Superior temporal gyrus (tissue), 1 donor: ENCODE measurements around the gene OR10D3.
"Not testable (repeated sequence)": the region's sequence is repeated elsewhere in the genome, so short reads cannot be mapped to it uniquely, and the experiment has no call there.

Source experiments
- DNase-seq: peaks from one replicate; pipeline ENCODE4 v3.0.0-alpha.2; 2016; ENCODE audit errors: extremely low spot score

The OR10D3 gene, protein sequence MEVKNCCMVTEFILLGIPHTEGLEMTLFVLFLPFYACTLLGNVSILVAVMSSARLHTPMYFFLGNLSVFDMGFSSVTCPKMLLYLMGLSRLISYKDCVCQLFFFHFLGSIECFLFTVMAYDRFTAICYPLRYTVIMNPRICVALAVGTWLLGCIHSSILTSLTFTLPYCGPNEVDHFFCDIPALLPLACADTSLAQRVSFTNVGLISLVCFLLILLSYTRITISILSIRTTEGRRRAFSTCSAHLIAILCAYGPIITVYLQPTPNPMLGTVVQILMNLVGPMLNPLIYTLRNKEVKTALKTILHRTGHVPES

DNA sequence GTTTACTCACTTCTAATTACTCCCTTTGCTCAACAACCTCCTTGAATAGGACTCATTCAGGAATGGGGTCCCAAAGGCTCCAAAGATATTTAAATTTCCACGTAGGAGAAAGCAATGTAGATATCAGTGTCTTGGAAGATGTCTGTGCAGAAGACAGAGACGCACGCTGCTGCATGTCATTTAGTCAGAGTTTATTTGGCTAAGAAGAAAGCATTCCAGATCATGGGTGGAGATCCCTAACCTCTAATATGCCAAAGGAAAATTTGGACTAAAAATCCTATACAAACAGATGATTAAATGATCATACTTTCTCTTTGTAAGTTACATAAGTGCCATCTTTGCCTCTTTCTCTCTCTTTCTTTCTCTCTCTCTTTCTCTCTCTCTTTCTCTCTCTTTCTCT lies at the start of gene OR10D3:
Gene OR10D3 (plus strand): TSS at position 278 of the 400 bp plus-strand sequence. CDS start 1,925 bp downstream, outside the sequence.
- DNase-seq = no peak

DNA sequence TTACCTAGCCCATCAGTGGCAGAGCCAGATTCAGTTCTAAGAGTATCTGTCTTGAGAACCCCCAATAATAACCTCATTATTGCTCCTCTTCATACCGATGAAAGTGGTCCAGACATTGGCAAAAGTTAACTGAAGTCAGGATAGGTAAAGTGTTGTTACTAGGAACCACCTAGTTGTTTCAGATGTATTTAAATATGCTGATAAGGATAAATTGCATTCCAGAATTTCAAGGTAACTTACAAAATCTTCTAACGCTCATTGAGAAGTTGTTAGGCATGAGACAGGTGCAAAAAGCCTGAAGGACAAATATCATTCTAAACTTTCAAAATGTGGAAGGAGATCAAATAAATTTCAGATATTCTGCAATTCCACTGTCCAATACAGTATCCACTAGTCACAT lies 40.1 kb upstream of the OR10D3 start:
- DNase-seq = no peak

DNA sequence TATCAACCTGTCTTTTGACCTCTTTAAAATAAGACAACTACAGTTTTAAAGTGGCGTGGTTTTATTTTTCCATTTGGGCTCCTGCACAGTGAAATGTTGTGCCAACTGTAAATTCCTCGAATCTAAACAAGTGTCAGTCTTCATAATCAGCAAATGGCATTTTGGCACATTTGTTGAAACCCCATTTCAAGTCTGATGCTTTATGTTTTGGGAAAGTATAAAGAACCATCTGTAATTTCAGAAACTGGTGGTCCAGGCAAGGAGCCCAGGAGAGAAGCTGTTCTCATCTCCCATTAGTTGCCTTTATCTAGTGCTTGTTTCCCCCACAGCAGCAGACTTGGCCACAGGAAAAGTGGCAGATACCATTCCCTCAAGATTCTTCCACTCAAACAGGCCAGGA lies 35.2 kb upstream of the OR10D3 start:
- no peak for DNase-seq

DNA sequence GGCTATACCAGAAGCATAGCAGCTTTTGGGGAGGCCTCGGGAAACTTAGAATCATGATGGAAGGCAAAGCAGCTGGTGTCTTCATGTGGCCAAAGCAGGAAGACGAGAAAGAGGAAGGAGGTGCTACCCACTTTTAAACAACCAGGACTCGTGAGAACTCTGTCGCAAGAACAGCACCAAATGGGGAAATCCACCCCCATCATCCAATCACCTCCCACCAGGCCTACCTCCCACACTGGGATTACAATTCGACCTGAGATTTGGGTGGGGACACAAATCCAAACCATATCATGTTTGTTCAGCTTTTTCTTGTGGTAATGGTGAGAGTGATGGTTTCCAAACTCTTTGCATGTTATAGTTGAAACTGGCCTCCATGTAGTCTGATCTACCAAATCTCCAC lies 32.5 kb upstream of the OR10D3 start:
- no peak for DNase-seq

DNA sequence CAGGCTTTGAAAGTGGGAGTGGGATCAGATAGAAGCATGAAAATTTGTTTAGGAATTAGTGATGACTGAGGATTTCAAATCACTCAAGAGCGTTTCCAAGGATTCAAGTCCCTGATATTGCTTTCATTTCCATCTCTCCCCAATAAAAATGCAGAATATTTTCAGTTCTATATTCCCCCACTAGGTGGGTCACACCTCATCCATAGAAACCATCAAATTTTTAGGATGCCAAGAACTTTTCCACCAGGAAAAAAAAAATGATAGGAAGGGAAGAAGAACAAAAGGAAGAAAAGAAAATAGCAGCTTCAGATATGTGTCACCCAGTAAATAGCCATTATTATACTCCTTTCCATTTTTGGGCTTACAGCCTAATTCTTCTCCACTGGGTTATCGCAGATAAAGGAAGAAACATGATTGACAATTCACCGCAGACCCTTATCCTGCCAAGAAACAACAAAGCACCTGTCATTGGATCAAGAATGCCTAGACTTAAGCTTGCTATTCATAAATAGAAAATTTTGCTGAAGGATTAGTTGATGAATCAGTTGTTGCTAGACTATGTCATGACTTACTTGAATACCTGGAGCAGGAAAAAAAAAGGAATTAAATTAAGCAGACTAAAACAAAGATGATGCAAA lies 30.3 kb upstream of the OR10D3 start:
- DNase-seq = no peak

DNA sequence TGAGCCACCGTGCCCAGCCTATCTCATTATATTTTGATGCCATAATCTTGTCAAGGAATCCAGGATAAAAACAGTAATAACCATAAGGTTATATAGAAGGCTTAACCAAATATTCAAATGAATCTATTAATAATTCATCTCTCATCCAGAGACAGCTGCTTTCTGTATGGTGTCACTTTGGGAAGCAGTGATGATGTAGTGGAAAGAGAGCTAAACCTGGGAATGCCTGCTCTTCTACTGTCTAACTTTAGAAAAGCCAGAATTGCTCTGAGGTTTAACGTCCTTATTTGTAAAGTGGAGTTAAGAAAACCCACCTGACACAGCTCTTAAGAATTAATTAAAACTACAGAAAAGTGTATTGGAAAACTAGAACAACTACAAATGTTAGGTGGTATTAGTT lies 29.3 kb upstream of the OR10D3 start:
- no peak for DNase-seq

DNA sequence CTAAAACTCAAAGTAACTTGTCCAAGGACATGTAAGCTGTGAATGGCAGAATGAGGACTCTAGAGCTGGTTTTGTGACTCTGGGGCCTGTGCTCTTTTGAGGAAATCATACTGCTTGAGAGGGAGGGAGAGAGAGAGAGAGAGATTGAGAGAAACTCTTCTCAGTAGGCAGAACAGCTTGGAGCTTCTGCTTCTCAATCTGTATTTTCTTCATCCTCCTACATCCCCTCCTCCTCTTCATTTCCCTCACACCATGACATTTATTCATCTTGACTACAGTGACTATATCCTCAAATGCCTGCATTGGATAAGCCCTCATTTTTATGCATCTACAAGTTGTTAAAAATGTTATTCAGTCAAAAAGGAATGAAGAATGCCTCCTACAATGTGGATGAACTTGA lies 23.7 kb upstream of the OR10D3 start:
- no peak for DNase-seq

DNA sequence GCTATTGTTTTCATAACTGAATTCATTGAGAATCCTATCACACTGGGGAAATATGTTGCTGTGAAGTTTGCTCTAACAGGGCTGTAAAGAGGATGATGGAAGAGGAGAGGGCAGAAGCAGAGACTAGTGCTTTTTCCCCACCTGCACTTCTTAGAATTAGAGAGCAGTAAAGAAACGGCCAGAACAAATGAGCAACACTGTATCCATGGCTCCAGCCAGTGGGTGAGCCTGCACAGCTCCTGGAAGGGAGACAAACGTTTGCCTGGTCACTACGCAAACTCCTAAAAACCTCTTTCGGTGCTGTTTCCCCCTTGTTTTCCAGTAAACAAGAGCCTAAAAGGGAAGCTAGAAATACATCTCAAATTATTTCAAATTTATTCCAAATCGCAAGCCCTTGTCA lies 22.2 kb upstream of the OR10D3 start:
- DNase-seq = no peak

DNA sequence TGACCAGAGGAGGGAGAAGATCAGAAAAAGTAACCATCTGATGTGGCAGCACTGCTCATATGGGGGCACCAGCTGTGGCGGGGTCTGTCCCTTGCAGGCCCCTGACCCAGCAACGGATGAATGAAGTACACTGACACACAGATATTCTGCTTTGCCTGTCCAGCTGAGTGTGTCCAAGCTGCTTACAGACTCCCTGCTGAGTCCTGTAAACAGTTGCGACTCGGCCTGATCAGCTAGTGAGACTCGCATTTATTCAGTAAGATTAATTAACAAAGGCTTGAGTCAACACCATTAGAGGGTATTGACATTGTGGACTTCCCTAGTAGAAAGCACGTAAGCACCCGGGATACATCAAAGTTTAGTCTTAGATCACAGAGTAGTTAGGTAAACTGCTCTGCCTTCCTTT lies 15.3 kb upstream of the OR10D3 start:
- DNase-seq = no peak

DNA sequence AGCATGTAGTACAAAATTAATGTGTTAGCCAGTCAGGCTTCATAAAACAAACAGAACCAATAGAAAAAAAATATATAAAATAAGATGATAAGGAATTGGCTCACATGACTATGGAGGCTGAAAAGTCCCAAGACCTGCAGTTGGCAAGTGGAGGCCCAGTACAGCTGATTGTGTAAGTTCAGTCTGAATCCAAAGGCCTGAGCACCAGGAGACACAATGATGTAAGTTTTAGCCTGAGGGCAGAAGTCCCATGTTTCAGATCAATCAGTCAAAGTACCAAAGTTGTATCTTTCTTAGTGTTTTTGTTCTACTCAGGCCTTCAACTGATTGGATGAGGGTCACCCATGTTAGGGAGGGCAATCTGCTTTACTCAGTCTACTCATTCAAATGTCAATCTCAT lies 14.3 kb upstream of the OR10D3 start:
- no peak for DNase-seq

DNA sequence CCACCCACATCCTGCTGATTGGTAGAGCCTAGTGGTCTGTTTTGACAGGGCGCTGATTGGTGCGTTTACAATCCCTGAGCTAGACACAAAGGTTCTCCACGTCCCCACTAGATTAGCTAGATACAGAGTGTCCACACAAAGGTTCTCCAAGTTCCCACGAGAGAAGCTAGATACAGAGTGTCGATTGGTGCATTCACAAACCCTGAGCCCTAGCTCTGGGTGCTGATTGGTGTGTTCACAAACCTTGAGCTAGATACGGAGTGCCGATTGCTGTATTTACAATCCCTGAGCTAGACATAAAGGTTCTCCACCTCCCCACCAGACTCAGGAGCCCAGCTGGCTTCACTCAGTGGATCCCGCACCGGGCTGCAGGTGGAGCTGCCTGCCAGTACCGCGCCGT lies 12.8 kb upstream of the OR10D3 start:
- not testable (repeated sequence) for DNase-seq

DNA sequence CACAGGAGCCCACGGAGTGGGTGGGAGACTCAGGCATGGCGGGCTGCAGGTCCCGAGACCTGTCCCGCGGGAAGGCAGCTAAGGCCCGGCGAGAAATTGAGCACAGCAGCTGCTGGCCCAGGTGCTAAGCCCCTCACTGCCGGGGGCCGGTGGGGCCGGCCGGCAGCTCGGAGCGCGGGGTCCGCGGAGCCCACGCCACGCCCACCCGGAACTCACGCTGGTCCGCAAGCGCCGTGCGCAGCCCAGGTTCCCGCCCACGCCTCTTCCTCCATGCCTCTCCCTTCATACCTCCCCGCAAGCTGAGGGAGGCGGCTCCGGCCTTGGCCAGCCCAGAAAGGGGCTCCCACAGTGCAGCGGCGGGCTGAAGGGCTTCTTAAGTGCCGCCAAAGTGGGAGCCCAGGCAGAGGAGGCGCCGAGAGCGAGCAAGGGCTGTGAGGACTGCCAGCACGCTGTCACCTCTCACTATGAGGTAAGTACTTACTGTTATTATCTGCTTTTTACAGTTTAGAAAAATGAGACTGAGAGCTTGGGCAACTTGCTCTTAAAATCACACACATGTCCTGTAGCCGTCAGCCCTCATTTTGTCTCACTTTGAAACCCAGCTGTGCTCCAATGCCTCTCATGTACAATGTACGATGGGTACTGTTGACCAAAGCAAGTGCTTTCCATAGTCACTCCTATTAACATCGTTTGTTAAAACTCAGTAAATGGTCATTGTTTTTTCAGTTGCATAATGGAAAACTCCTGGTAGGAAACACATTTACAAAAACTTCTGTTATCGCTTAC lies 12.2 kb upstream of the OR10D3 start:
- DNase-seq = no peak

DNA sequence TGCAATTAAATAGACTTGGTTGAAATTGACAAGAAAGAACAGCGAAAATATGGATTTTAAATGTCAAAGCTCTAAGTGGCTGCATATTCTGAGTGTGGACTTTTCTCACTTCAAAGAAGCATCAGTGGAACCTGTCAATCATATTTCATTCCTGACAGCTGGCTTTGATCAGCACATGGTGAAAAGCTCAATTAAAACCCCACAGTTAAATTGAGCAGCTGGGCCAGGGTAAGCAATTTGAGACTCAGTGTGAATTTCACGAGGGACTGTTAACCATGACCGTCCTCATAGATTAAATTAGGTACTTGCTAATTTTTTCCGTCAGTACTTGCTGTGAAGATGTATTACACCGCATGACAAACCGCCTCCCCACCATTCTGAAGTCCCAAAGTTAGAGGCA lies 11.0 kb upstream of the OR10D3 start:
- no peak for DNase-seq

DNA sequence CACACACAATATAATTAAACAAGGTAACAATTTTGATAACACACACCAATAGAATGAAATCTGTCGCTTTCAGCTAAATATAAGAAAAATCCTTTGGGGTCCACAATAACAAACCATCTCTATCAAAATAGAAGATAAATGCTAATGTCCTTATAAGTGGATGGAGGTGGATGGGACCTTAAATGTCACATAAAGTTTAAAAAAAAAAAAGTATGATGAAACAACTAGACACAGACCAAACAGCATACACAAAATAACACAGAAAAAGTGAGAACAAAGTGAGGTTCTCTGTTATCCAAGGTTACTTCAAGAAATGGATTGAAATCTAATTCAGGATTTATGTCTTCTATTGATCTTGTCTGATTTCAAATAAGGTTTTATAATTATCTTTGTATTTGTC lies 10.5 kb upstream of the OR10D3 start:
- no peak for DNase-seq

DNA sequence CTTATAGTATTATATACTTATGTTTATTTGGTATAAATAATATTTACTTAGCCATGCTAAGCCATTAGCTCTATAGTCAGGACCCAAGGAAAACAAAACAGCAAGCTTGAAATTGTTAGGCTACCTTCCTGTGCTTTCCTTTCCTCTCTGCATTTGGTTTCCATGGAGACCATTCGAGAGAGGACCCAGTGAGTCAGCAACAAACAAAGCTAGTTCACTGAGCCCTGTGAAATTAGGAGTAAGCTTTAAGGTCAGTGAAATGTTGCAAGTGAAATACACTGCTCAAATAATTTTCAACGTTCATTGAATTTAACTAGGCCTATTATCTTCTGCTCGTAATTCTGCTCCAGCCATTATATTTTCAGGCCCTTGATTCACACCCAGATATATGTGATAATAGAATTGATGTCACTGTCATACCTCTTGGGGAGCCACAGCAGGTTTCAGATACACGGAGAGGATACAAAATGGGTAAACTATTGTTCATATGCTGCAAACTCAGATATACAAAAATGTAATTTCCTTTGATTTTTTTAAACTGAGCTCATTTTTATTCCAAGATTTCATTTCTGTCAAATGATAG lies 9.1 kb upstream of the OR10D3 start:
- peak; percentile 67 for DNase-seq

DNA sequence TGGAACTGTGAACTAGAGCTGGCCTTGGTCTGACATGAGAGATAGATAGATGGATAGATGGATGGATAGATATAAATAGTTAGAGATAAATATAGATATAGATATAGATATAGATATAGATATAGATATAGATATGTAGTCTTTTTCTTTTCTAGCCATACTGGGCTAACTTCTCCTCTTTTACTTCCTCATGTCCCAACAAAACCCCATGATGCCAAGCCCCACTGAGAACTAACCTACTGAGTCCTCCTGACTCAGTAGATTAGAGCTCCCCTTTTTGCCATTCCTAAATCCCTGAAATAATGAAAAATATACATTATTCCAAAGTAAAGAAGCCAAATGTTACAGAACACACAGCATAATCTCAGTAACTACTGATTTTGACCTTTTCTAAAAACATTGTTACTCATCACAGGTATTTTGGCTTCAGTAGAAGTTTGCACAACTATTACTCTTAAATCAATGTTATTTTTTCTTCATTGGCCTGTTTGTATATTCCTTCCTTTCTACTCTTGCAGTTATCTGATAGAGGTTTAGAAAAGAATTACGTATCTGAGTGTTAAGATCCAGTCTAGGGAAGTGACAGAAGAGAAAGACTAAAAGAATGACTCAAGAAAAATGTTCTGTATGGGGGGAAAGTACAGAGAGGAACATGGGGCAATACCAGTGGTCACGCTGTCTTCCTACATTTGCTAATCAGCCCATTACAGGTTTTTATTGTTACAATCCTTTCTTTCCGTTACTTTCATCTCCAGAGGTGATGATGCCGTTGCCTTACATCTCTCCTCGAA lies 6.0 kb upstream of the OR10D3 start:
- no peak for DNase-seq

DNA sequence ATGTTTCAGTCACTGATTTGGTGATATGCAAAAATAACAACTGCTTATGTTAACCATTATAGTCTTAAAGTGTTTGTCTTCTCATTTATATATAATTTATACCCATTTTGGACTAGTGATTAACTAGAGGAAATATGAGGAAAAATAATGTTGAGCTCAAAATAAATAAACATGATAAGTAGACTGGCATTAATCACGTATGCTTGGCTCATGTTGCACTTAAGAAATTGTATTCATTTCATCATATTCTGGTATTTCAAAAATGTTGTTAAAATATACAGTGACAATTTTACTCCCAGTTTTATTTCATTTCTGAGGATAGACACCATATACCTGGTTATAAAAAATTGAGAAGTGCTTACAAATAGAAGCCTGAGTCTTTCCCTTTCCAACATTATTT lies 3.8 kb upstream of the OR10D3 start:
- DNase-seq = no peak

DNA sequence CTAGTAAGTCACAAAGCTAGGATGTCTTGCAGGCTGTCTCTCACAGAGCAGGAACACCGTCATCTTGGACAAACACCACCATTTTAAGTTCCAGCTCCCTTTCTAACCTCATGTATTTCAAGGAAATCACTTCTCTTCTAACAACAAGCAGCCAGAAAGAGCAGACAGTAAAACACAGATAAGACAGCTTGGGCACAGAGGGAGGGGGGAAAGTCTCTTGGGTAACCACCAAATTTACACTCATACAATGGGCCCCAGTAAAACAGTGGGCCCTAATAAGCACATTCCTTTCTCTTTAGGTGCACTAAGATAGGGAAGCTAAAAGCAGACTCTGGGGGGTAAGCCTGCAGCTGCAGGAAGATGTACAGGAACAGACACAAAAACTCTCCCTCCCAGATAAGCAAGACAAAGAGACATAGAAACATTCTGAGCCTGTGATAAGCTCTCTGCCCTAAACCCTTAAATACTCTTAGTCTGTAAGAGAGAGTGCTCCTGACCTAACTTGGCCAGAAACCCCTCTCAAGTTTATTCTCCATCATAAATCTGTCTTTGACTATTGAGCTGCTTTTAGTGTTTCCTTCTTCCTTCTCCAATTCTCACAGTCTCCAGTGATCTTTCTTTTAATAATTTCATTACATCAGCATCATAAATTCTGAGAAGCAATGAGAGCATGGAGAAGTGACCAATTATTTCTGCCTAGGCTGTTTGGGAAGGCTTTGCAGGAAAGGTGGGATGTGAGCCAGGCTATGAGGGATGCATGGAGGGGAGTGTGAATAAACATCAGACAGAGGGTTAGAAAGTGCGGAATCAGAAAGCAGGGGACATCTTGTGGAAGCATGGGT lies 7.4 kb downstream of the OR10D3 start:
- DNase-seq = no peak

DNA sequence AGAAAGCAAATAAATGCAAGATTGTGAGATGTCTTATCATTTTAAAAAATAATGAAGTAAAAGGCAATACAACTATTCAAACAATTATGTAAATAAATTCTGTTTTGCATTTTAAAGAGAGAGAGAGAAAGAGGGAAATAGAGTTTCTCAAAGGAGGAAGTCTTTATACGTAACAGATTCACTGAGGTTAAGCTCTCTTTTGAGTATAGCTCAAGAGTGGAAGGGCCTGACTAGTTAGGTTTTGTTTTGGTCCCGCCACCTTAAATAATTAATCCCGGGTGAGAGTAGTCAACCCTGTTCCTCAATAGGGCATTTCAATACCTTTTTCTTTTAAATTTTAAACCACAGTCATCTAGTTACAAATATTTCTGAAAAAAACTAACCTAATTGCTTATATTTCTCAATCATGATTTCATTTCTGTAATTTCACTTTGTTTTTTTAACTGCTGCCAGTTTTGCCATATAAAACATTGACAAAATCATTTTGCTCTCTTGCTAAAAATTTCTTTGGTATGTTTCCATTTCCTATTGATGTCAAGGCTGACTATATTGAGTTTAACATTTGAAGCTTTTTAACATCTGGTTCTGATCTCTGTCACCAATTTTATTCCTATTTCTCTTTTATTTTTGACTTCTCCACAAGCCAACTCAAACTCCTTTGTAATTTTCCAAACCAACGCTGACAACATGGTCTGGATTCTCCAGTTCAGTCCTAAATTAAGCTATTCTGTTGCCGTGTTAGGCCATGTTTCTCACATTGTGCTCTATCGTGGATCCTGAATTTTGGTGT lies 10.3 kb downstream of the OR10D3 start:
- DNase-seq = no peak
